Endothelial cell of umbilical vein (primary cell): ENCODE data around the gene SART3. TPM values are rescaled to one million over a fixed set of nuclear protein-coding genes. Genes with fewer than 3 reads are reported as not detected.

ENCODE experiments used
- BruUV-seq: library from RNA; stranded (reverse); fragments of 400-500 nt; replicated peaks from 2 replicates; lab custom pipeline; 2021; lab: Mats Ljungman, UMichigan
- CTCF ChIA-PET: fragments of 300-600, 350-600 bp; sonication (Branson Sonifier 250); formaldehyde crosslinking; loops from one replicate; lab custom pipeline; 2021; ENCODE audit warnings: antibody characterized with exemption, inconsistent platforms; lab: Charles Lee
- POLR2A ChIA-PET: fragments of 300-600, 350-600 bp; sonication (Branson Sonifier 250); formaldehyde crosslinking; loops from one replicate; lab custom pipeline; 2021; ENCODE audit warnings: antibody characterized with exemption, inconsistent platforms; lab: Charles Lee
- DNase-seq: peaks from one replicate; pipeline ENCODE4 v3.0.0-alpha.2; 2011; ENCODE audit warnings: low read depth, low spot score
- FAIRE-seq: peaks from 2 replicates; lab custom pipeline; 2011; peaks lifted over from hg19 to GRCh38; lab: Jason Lieb, UNC
- H2AFZ ChIP-seq: 2 replicates; pipeline ENCODE4 v1.6.0; 2012; ENCODE audit warnings: low read depth, low read length, control low read depth, inconsistent platforms
- H3K27ac ChIP-seq: 2 replicates; pipeline ENCODE4 v1.5.1; 2011; ENCODE audit warnings: low read depth, mild to moderate bottlenecking, control low read depth, low read length, moderate library complexity; ENCODE audit not compliant: insufficient read depth
- H3K27me3 ChIP-seq, 2 experiments: 2 replicates each; pipeline versions ENCODE4 v1.6.0 to v1.6.1; 2011; ENCODE audit warnings: low read length in 2 of 2, mixed read lengths in 1 of 2; ENCODE audit not compliant: control insufficient read depth in 2 of 2, insufficient read depth in 2 of 2
- H3K36me3 ChIP-seq, 2 experiments: 2 replicates in 1 of 2; 3 replicates in 1 of 2; pipeline ENCODE4 v1.5.1; 2011; ENCODE audit warnings: low read length in 2 of 2, mild to moderate bottlenecking in 1 of 2, moderate library complexity in 1 of 2; ENCODE audit not compliant: control insufficient read depth in 2 of 2, insufficient read depth in 2 of 2; ENCODE audit errors: extremely low read depth in 1 of 2
- H3K4me1 ChIP-seq: 3 replicates; pipeline ENCODE4 v1.5.1; 2011; ENCODE audit warnings: mild to moderate bottlenecking, low read length; ENCODE audit not compliant: control insufficient read depth, insufficient read depth; ENCODE audit errors: extremely low read depth
- H3K4me2 ChIP-seq: 2 replicates; pipeline ENCODE4 v1.6.1; 2011; ENCODE audit warnings: low read length, control low read depth, mixed read lengths; ENCODE audit not compliant: insufficient read depth
- H3K4me3 ChIP-seq, 3 experiments: fragments of 200-600 bp in 1 of 3; sonication (generic), shearing (Covaris generic) in 1 of 3; replicated peaks in 1 of 3; 2 replicates each; pipeline ENCODE4 v1.5.1; 2011 to 2016; ENCODE audit warnings: control low read depth in 3 of 3, low read length in 3 of 3, mild to moderate bottlenecking in 2 of 3, inconsistent platforms in 1 of 3, low read depth in 1 of 3, moderate library complexity in 1 of 3; ENCODE audit not compliant: insufficient read depth in 1 of 3
- H3K79me2 ChIP-seq: 2 replicates; pipeline ENCODE4 v1.6.0; 2012; ENCODE audit warnings: low read length, inconsistent platforms; ENCODE audit not compliant: control insufficient read depth, insufficient read depth
- H3K9ac ChIP-seq: replicated peaks from 2 replicates; pipeline ENCODE3; 2011; ENCODE audit warnings: low read length, control low read depth; ENCODE audit not compliant: insufficient read depth; ENCODE audit errors: extremely low read depth
- H3K9me1 ChIP-seq: replicated peaks from 3 replicates; pipeline ENCODE4 v1.6.0; 2011; ENCODE audit warnings: mild to moderate bottlenecking, low read length; ENCODE audit not compliant: control insufficient read depth, insufficient read depth; ENCODE audit errors: extremely low read depth
- H3K9me3 ChIP-seq: replicated peaks from 2 replicates; pipeline ENCODE4 v1.5.1; 2012; ENCODE audit warnings: low read length, inconsistent platforms; ENCODE audit not compliant: control insufficient read depth, insufficient read depth
- H4K20me1 ChIP-seq: replicated peaks from 2 replicates; pipeline ENCODE3; 2011; ENCODE audit warnings: mild to moderate bottlenecking, low read length; ENCODE audit not compliant: control insufficient read depth, insufficient read depth; ENCODE audit errors: extremely low read depth
- EZH2 ChIP-seq: IDR thresholded peaks from 2 replicates; pipeline ENCODE4 v1.6.1; 2012; ENCODE audit warnings: borderline replicate concordance, low read depth, mild to moderate bottlenecking, moderate library complexity, low read length, inconsistent platforms; ENCODE audit not compliant: severe bottlenecking
- FOS ChIP-seq: IDR thresholded peaks from 2 replicates; pipeline ENCODE4 v1.6.1; 2011; ENCODE audit warnings: mild to moderate bottlenecking, low read length, moderate library complexity, borderline replicate concordance; ENCODE audit not compliant: insufficient read depth
- GATA2 ChIP-seq: IDR thresholded peaks from 2 replicates; pipeline ENCODE4 v1.7.0; 2011; ENCODE audit warnings: low read depth, mild to moderate bottlenecking, moderate library complexity, mixed read lengths, low read length; ENCODE audit not compliant: insufficient read length, insufficient read depth
- JUN ChIP-seq: IDR thresholded peaks from 2 replicates; pipeline ENCODE4 v1.6.1; 2011; ENCODE audit warnings: borderline replicate concordance, low read depth; ENCODE audit not compliant: insufficient read length, insufficient read depth
- MYC ChIP-seq: IDR thresholded peaks from one replicate; pipeline ENCODE4 v1.6.1; 2011; ENCODE audit warnings: mild to moderate bottlenecking, low read depth, low read length
- POLR2A ChIP-seq: IDR thresholded peaks from 2 replicates; pipeline ENCODE4 v1.6.1; 2012; ENCODE audit warnings: low read depth, mild to moderate bottlenecking, control low read depth, low read length
- POLR2AphosphoS5 ChIP-seq: IDR thresholded peaks from 2 replicates; pipeline ENCODE4 v1.6.1; 2012; ENCODE audit warnings: low read depth, mild to moderate bottlenecking, control low read depth, low read length, moderate library complexity; ENCODE audit not compliant: insufficient read depth
- dilution Hi-C: fragments of 300-500 bp; cut with MboI; formaldehyde crosslinking; loops from one replicate; pipeline ENCODE4 v1.15.0; 2019; ENCODE audit warnings: low sequenced_read_pairs; ENCODE audit not compliant: extremely low pct_ligation_motif_present
- intact Hi-C: fragments of 100-400 bp; cut with micrococcal nuclease; formaldehyde crosslinking; loops from one replicate; pipeline ENCODE4 v1.10.0; 2022
- polyA plus RNA-seq, 4 experiments: library from polyadenylated mRNA; depleted of rRNA in 3 of 4; stranded (reverse) in 3 of 4; unstranded in 1 of 4; fragments of >200 nt; gene quantifications; 2 replicates each; pipeline versions ENCODE4 v1.2.1 to v1.2.3, GENCODE V29; 2011 to 2012; ENCODE audit warnings: missing spikeins in 1 of 4
- total RNA-seq: library from RNA; stranded (reverse); gene quantifications from 2 replicates; pipeline ENCODE4 v1.2.3, GENCODE V29; 2021
- TF ChIP-seq, protein P1 (sequence below), 2 donors: IDR thresholded peaks; 1 replicate in 1 of 2; 2 replicates in 1 of 2; pipeline ENCODE4 v1.5.1; 2011; ENCODE audit warnings: low read length in 2 of 2, mild to moderate bottlenecking in 2 of 2, moderate library complexity in 2 of 2, control low read depth in 1 of 2, inconsistent platforms in 1 of 2, low read depth in 1 of 2; ENCODE audit not compliant: insufficient read depth in 1 of 2; ENCODE audit errors: extremely low read depth in 1 of 2
- TF ChIP-seq, protein P2 (sequence below): IDR thresholded peaks from 2 replicates; pipeline ENCODE4 v1.6.1; 2011; ENCODE audit not compliant: insufficient read depth, insufficient read length

Gene SART3
- total and polyA plus RNA-seq, 2 donors (not counting 3 experiments of a cell fraction or from before 2014, with no cell fraction given), result 13.9 to 50.7 TPM

DNA sequence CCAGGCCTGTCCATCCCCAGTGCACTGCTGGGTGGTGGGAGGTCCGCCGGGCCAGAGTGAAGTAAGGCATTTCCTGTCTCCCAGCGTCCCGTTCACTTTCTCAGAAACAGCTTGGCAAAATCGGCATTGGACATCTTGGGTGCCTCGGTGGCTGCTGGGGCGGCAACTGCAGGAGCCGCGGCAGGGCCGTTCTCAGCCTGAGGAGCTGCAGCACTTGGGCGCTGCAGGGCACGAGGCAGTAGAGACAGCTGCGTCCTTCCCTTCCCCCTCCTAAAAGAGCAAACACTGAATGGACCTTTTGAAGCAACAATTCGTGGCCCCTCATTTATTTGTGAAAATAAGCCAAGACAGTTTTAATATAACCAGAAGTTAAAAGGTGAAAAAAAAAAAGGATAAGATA, 37.6 kb downstream of the SART3 start:
- H3K27ac ChIP-seq, result no peak overlapping the region
- H3K4me2 ChIP-seq, result no peak overlapping the region
- ChIA-PET CTCF (interaction anchor here (1.5 kb wide), 1 partner anchor 11 kb away, joined by 4 read pairs; no protein-coding TSS in a partner anchor), POLR2A (no interaction called here)
- no peak overlapping the region for H2AFZ ChIP-seq
- no peaks in the 10 kb centered on the region for H3K9me1 ChIP-seq
- H3K9ac ChIP-seq, result no peak overlapping the region
- H3K4me1 ChIP-seq, result no peaks in the 10 kb centered on the region
- no peak overlapping the region for H3K4me3 ChIP-seq
- H3K36me3 ChIP-seq, result peaks cover 25 to 75% of the 10 kb centered on the region in 2 experiments
- no peak for DNase-seq
- no peaks in the 10 kb centered on the region for H3K27me3 ChIP-seq
- dilution Hi-C loops (no loop called here), intact Hi-C loops (no loop called here)
- TF ChIP-seq JUN (no peak), GATA2 (no peak), EZH2 (no peak), FOS (no peak), POLR2AphosphoS5 (no peak), MYC (no peak), POLR2A (no peak)
- TF ChIP-seq, protein P1, sequence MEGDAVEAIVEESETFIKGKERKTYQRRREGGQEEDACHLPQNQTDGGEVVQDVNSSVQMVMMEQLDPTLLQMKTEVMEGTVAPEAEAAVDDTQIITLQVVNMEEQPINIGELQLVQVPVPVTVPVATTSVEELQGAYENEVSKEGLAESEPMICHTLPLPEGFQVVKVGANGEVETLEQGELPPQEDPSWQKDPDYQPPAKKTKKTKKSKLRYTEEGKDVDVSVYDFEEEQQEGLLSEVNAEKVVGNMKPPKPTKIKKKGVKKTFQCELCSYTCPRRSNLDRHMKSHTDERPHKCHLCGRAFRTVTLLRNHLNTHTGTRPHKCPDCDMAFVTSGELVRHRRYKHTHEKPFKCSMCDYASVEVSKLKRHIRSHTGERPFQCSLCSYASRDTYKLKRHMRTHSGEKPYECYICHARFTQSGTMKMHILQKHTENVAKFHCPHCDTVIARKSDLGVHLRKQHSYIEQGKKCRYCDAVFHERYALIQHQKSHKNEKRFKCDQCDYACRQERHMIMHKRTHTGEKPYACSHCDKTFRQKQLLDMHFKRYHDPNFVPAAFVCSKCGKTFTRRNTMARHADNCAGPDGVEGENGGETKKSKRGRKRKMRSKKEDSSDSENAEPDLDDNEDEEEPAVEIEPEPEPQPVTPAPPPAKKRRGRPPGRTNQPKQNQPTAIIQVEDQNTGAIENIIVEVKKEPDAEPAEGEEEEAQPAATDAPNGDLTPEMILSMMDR (IDR thresholded peaks at IDR 0.05; ENCODE audit: extremely low read depth in 1 of 2, insufficient read depth in 1 of 2, low read depth in 1 of 2, low read length in 2 of 2), result no peak
- TF ChIP-seq, protein P2, sequence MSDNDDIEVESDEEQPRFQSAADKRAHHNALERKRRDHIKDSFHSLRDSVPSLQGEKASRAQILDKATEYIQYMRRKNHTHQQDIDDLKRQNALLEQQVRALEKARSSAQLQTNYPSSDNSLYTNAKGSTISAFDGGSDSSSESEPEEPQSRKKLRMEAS, result no peak
- no peaks in the 10 kb centered on the region for H3K79me2 ChIP-seq
- no peaks in the 10 kb centered on the region for H3K9me3 ChIP-seq
- no TSS peak for BruUV-seq
- no peaks in the 10 kb centered on the region for H4K20me1 ChIP-seq
- FAIRE-seq, result no peak
